ENCODE results near the gene PRR20G.

- TF ChIP-seq CTCF (IDR thresholded peaks at IDR 0.05; ENCODE audit: poor library complexity, severe bottlenecking) (no peak), TAF1 (IDR thresholded peaks at IDR 0.05; ENCODE audit: low read depth) (no peak), EZH2 (IDR thresholded peaks at IDR 0.05; ENCODE audit: borderline replicate concordance, insufficient read depth, low read length, poor library complexity, severe bottlenecking) (no peak)
- TF ChIP-seq, protein P1, sequence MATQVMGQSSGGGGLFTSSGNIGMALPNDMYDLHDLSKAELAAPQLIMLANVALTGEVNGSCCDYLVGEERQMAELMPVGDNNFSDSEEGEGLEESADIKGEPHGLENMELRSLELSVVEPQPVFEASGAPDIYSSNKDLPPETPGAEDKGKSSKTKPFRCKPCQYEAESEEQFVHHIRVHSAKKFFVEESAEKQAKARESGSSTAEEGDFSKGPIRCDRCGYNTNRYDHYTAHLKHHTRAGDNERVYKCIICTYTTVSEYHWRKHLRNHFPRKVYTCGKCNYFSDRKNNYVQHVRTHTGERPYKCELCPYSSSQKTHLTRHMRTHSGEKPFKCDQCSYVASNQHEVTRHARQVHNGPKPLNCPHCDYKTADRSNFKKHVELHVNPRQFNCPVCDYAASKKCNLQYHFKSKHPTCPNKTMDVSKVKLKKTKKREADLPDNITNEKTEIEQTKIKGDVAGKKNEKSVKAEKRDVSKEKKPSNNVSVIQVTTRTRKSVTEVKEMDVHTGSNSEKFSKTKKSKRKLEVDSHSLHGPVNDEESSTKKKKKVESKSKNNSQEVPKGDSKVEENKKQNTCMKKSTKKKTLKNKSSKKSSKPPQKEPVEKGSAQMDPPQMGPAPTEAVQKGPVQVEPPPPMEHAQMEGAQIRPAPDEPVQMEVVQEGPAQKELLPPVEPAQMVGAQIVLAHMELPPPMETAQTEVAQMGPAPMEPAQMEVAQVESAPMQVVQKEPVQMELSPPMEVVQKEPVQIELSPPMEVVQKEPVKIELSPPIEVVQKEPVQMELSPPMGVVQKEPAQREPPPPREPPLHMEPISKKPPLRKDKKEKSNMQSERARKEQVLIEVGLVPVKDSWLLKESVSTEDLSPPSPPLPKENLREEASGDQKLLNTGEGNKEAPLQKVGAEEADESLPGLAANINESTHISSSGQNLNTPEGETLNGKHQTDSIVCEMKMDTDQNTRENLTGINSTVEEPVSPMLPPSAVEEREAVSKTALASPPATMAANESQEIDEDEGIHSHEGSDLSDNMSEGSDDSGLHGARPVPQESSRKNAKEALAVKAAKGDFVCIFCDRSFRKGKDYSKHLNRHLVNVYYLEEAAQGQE (IDR thresholded peaks at IDR 0.05; ENCODE audit: borderline replicate concordance), result no peak
Measured at GRCh38 chr3:127296166-127296565, 8.3 kb upstream of the PRR20G start.

Data from neural cell (in vitro differentiated cells).